ENCODE results near the gene DHX38.

The DHX38 gene

GRCh38 chr16:72084445-72084844 lies 9.2 kb upstream of the DHX38 start:
- no peak for DNase-seq

- DNase-seq, result no peak
Observed at GRCh38 chr16:72085002-72085401, 8.6 kb upstream of the DHX38 start.

GRCh38 chr16:72091217-72091616 lies 2.4 kb upstream of the DHX38 start:
- DNase-seq, result no peak

GRCh38 chr16:72092832-72093447 lies 707 bp upstream of the DHX38 start:
- DNase-seq, result peak; percentile 15

- peak; percentile 49 for DNase-seq
Observed at GRCh38 chr16:72094266-72094610, 591 bp downstream of the DHX38 start.

- DNase-seq, result no peak
Observed at GRCh38 chr16:72098936-72099335, 5.3 kb downstream of the DHX38 start.

GRCh38 chr16:72099377-72099818 lies 5.8 kb downstream of the DHX38 start:
- peak; percentile 52 for DNase-seq

- no peak for DNase-seq
Observed at GRCh38 chr16:72101195-72101594, 7.5 kb downstream of the DHX38 start.

- DNase-seq, result no peak
Observed at GRCh38 chr16:72104905-72105304, 11.3 kb downstream of the DHX38 start.

- no peak for DNase-seq
Observed at GRCh38 chr16:72105978-72106377, 12.3 kb downstream of the DHX38 start.

- no peak for DNase-seq
Observed at GRCh38 chr16:72107371-72107770, 13.7 kb downstream of the DHX38 start.

- DNase-seq, result no peak
Observed at GRCh38 chr16:72108353-72109102, 14.9 kb downstream of the DHX38 start.

GRCh38 chr16:72109300-72109699 lies 15.7 kb downstream of the DHX38 start:
- no peak for DNase-seq

GRCh38 chr16:72109966-72110530 lies 16.4 kb downstream of the DHX38 start:
- no peak for DNase-seq

GRCh38 chr16:72110662-72111615 lies 17.3 kb downstream of the DHX38 start:
- DNase-seq, result no peak

GRCh38 chr16:72111657-72112451 lies 18.2 kb downstream of the DHX38 start:
- no peak for DNase-seq

GRCh38 chr16:72112452-72112792 lies 18.8 kb downstream of the DHX38 start:
- DNase-seq, result no peak

GRCh38 chr16:72112906-72113615 lies 19.4 kb downstream of the DHX38 start:
- DNase-seq, result no peak

- DNase-seq, result no peak
Observed at GRCh38 chr16:72113616-72113945, 19.9 kb downstream of the DHX38 start.

- DNase-seq, result no peak
Observed at GRCh38 chr16:72120026-72120425, 26.4 kb downstream of the DHX38 start.

- no peak for DNase-seq
Observed at GRCh38 chr16:72122308-72122707, 28.7 kb downstream of the DHX38 start.

- DNase-seq, result no peak
Observed at GRCh38 chr16:72122916-72123315, 29.3 kb downstream of the DHX38 start.
